Measurements from ENCODE around the gene NARS2.

Gene NARS2

DNA sequence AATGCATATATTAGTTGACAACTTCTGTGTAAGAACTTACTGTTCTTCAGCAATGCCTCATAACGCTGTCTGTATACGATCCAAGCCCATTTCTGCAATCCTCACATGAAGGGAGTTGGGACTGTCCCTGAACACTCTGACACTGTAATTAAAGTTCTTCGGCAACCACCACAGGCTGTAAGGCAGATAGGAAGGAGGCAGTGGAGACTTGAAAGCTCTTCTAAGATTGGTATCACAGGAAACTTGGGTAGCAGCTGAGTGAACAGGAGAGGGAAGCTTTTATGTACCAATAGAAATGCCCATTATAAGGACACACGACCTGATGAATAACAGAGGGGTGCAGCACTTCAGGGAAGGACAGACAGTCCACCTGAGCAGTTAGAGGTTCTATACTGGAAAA, 145.0 kb downstream of the NARS2 start:
- no peak for TF ChIP-seq MYC (IDR thresholded peaks at IDR 0.05; ENCODE audit: low read depth, low read length)
- DNase-seq (ENCODE audit: low read depth): no peak
- no peak overlapping the region for H3K4me3 ChIP-seq (ENCODE audit: low read depth, low read length)

DNA sequence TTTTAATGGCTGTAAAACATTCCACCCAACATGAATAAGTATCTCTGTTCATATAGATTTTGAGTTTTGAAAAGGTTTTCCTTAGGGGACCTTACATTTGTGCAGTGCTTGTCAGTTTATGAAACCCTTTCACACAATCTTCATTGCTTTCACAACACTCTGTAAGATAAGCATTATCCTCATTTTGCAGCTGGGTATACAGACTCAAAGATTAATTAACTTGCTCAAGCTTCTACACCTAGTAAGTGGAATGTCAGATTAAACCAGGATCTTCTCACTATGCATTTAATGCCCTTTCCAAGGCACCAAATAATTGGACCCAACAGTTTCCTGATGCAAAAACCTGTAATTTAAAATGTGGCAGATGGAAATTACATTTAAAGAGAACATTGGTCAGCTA, 145.5 kb downstream of the NARS2 start:
- TF ChIP-seq, protein P1, sequence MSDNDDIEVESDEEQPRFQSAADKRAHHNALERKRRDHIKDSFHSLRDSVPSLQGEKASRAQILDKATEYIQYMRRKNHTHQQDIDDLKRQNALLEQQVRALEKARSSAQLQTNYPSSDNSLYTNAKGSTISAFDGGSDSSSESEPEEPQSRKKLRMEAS (IDR thresholded peaks at IDR 0.05; ENCODE audit: low read depth, low read length): no peak
- TF ChIP-seq, protein P2, sequence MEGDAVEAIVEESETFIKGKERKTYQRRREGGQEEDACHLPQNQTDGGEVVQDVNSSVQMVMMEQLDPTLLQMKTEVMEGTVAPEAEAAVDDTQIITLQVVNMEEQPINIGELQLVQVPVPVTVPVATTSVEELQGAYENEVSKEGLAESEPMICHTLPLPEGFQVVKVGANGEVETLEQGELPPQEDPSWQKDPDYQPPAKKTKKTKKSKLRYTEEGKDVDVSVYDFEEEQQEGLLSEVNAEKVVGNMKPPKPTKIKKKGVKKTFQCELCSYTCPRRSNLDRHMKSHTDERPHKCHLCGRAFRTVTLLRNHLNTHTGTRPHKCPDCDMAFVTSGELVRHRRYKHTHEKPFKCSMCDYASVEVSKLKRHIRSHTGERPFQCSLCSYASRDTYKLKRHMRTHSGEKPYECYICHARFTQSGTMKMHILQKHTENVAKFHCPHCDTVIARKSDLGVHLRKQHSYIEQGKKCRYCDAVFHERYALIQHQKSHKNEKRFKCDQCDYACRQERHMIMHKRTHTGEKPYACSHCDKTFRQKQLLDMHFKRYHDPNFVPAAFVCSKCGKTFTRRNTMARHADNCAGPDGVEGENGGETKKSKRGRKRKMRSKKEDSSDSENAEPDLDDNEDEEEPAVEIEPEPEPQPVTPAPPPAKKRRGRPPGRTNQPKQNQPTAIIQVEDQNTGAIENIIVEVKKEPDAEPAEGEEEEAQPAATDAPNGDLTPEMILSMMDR (IDR thresholded peaks at IDR 0.05; ENCODE audit: low read depth, low read length): no peak
- no peak for TF ChIP-seq MYC (IDR thresholded peaks at IDR 0.05; ENCODE audit: low read depth, low read length)
- no peak for TF ChIP-seq POLR2A (IDR thresholded peaks at IDR 0.05; ENCODE audit: extremely low read depth, insufficient read length)
- no peak overlapping the region for H3K4me3 ChIP-seq (ENCODE audit: low read depth, low read length)

DNA sequence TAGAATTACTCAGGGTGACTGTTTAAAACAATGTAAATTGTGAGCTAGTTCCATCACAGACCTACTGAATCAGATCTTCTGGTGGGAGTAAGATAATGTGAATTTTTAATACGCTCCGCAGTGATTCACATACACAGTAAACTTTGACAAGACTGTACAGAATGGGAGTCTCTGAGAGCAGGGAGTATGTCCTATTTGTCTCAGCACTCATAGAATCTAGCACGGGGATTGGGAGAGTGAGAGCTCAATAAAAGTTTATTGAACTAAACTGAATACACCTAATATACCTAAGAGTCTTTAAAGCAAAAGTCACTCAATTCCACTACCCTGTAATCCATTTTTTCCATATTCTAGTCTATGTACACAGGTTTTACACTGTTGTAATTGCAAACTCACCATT, 145.9 kb downstream of the NARS2 start:
- DNase-seq (ENCODE audit: low read depth): no peak
- TF ChIP-seq POLR2A (IDR thresholded peaks at IDR 0.05; ENCODE audit: extremely low read depth, insufficient read length) (no peak), MYC (IDR thresholded peaks at IDR 0.05; ENCODE audit: low read depth, low read length) (no peak)
- TF ChIP-seq, protein P2 (IDR thresholded peaks at IDR 0.05; ENCODE audit: low read depth, low read length): no peak
- TF ChIP-seq, protein P1 (IDR thresholded peaks at IDR 0.05; ENCODE audit: low read depth, low read length): no peak
- no peak overlapping the region for H3K4me3 ChIP-seq (ENCODE audit: low read depth, low read length)

More for the DNA sequence above, 145.5 kb downstream of the NARS2 start:
- no peak for DNase-seq (ENCODE audit: low read depth)

DNA sequence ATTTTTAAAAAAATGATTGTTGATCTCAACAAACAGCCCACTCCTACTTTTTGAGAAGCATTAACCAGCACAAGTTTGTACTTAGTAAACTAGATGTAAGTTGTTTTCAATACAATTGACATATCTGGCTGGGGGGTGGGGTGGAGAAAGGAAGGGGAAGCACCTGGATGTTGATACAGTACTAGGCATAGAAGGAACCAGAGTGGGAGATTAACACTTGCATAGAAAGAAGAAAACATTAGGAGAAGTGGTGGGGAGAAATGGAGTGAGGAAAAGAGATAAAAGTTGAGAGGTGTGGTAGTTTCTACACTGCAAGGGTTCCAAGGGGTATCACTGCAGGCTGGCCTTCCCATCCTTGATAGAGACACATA, 146.4 kb downstream of the NARS2 start:
- no peak for DNase-seq (ENCODE audit: low read depth)
- H3K4me3 ChIP-seq (ENCODE audit: low read depth, low read length): no peak overlapping the region
- TF ChIP-seq, protein P2 (IDR thresholded peaks at IDR 0.05; ENCODE audit: low read depth, low read length): no peak
- TF ChIP-seq MYC (IDR thresholded peaks at IDR 0.05; ENCODE audit: low read depth, low read length) (no peak), POLR2A (IDR thresholded peaks at IDR 0.05; ENCODE audit: extremely low read depth, insufficient read length) (no peak)
- TF ChIP-seq, protein P1 (IDR thresholded peaks at IDR 0.05; ENCODE audit: low read depth, low read length): no peak

DNA sequence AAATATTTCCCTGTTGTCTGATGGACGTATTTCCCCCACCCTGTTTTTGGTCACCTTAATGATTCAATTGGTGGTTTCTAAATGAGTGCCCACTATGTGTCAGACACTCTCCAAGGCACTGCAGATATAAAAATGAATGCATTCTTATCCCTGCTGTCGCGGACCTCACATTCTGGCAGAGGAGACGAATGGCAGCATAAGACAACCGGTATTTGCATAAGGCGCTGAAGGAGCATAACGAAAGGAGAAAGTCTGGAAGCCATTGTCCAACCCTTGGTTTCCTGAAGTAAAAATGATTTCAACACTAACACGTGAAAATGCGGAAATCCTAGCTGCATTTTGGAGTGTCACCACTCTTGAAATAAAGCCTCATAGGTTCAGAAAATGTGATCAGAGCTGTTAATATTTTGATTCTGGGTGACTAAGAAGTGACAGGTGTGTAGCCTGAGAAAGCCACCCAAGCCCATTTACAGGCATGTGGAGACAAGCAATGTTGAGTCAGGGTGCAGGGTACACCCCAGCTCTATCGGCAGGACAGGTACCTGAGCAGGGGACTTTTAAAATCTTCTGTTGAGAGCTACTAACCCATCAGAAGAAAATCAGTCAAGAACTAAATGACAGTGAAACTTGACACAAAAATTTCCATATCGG, 146.9 kb downstream of the NARS2 start:
- TF ChIP-seq POLR2A (IDR thresholded peaks at IDR 0.05; ENCODE audit: extremely low read depth, insufficient read length) (no peak), MYC (IDR thresholded peaks at IDR 0.05; ENCODE audit: low read depth, low read length) (no peak)
- TF ChIP-seq, protein P1 (IDR thresholded peaks at IDR 0.05; ENCODE audit: low read depth, low read length): no peak
- TF ChIP-seq, protein P2 (IDR thresholded peaks at IDR 0.05; ENCODE audit: low read depth, low read length): no peak
- no peak for DNase-seq (ENCODE audit: low read depth)
- H3K4me3 ChIP-seq (ENCODE audit: low read depth, low read length): no peak overlapping the region

DNA sequence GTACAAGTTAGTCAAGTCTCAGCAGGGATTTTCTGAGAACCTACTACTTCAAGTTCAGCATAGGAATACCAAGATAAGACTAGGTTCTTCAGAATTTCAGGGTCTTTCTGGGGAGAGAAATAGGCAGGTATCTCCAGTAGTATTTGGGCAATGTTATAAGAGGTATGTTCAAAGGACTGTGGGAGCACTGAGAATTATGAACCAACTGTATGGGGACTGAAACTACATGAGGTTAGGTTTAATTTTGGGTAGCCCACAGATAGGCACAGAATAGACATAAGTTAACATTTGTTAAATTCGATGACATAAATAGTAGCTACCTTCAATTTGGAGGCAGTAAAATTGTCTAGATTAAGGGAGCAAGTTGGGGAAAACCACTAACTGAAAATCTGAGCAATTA, 147.8 kb downstream of the NARS2 start:
- TF ChIP-seq, protein P1 (IDR thresholded peaks at IDR 0.05; ENCODE audit: low read depth, low read length): no peak
- TF ChIP-seq, protein P2 (IDR thresholded peaks at IDR 0.05; ENCODE audit: low read depth, low read length): no peak
- TF ChIP-seq MYC (IDR thresholded peaks at IDR 0.05; ENCODE audit: low read depth, low read length): no peak
- no peak for TF ChIP-seq POLR2A (IDR thresholded peaks at IDR 0.05; ENCODE audit: extremely low read depth, insufficient read length)
- DNase-seq (ENCODE audit: low read depth): no peak
- no peak overlapping the region for H3K4me3 ChIP-seq (ENCODE audit: low read depth, low read length)

All from NB4 (cell line).